Endothelial cell (in vitro differentiated cells): Measurements from ENCODE around the gene KAT5. TPM values are rescaled to one million over a fixed set of nuclear protein-coding genes. Genes with fewer than 3 reads are reported as not detected.
"Not testable (repeated sequence)": the region's sequence is repeated elsewhere in the genome, so short reads cannot be mapped to it uniquely, and the experiment has no call there.

Experiments
- DNase-seq: peaks from one replicate; pipeline ENCODE4 v3.0.0; 2021; ENCODE audit warnings: low spot score
- H3K27ac Mint-ChIP-seq: one replicate; pipeline ENCODE4 v1.8.0; 2021; ENCODE audit warnings: mixed read lengths, inconsistent platforms; ENCODE audit not compliant: unreplicated experiment
- H3K27me3 Mint-ChIP-seq: one replicate; pipeline ENCODE4 v1.8.0; 2021; ENCODE audit warnings: mild to moderate bottlenecking, moderate library complexity, mixed read lengths, inconsistent platforms; ENCODE audit not compliant: unreplicated experiment
- H3K36me3 Mint-ChIP-seq: one replicate; pipeline ENCODE4 v1.8.0; 2021; ENCODE audit warnings: mild to moderate bottlenecking, low read depth, mixed read lengths, inconsistent platforms; ENCODE audit not compliant: unreplicated experiment
- H3K4me1 Mint-ChIP-seq: one replicate; pipeline ENCODE4 v1.8.0; 2021; ENCODE audit warnings: mild to moderate bottlenecking, mixed read lengths, inconsistent platforms; ENCODE audit not compliant: unreplicated experiment
- H3K4me3 Mint-ChIP-seq: one replicate; pipeline ENCODE4 v1.8.0; 2021; ENCODE audit warnings: mild to moderate bottlenecking, mixed read lengths, inconsistent platforms; ENCODE audit not compliant: unreplicated experiment
- H3K9me3 Mint-ChIP-seq: one replicate; pipeline ENCODE4 v1.8.0; 2021; ENCODE audit warnings: mixed read lengths, inconsistent platforms; ENCODE audit not compliant: unreplicated experiment
- total RNA-seq: library from RNA; stranded (reverse); fragmentation: NEBNext Ultra II Directional; extraction: Animal tissue kit (Norgen Biotek cat#: 25700); gene quantifications from one replicate; pipeline ENCODE4 v1.2.1, GENCODE V29; 2021; ENCODE audit not compliant: unreplicated experiment
- TF ChIP-seq, protein P1 (sequence below): fragments of 200-600 bp; sonication (generic); IDR thresholded peaks from one replicate; pipeline ENCODE4 v1.5.0; 2021; ENCODE audit warnings: antibody characterized with exemption; ENCODE audit not compliant: unreplicated experiment

KAT5 gene
- total RNA-seq, 1 donor from 2014 or later = 28.2 TPM

- H3K4me1 Mint-ChIP-seq = peaks cover 7% of the 10 kb centered on the region
- H3K4me3 Mint-ChIP-seq = no peak overlapping the region
- H3K36me3 Mint-ChIP-seq = peaks cover 3% of the 10 kb centered on the region
- peaks cover 6% of the 10 kb centered on the region for H3K27me3 Mint-ChIP-seq
- H3K27ac Mint-ChIP-seq = no peak overlapping the region
- DNase-seq = no peak
- TF ChIP-seq, protein P1, sequence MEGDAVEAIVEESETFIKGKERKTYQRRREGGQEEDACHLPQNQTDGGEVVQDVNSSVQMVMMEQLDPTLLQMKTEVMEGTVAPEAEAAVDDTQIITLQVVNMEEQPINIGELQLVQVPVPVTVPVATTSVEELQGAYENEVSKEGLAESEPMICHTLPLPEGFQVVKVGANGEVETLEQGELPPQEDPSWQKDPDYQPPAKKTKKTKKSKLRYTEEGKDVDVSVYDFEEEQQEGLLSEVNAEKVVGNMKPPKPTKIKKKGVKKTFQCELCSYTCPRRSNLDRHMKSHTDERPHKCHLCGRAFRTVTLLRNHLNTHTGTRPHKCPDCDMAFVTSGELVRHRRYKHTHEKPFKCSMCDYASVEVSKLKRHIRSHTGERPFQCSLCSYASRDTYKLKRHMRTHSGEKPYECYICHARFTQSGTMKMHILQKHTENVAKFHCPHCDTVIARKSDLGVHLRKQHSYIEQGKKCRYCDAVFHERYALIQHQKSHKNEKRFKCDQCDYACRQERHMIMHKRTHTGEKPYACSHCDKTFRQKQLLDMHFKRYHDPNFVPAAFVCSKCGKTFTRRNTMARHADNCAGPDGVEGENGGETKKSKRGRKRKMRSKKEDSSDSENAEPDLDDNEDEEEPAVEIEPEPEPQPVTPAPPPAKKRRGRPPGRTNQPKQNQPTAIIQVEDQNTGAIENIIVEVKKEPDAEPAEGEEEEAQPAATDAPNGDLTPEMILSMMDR = no peak
- no peaks in the 10 kb centered on the region for H3K9me3 Mint-ChIP-seq
These were observed 10.4 kb upstream of the KAT5 start for GRCh38 chr11:65701686-65702085.

DNA sequence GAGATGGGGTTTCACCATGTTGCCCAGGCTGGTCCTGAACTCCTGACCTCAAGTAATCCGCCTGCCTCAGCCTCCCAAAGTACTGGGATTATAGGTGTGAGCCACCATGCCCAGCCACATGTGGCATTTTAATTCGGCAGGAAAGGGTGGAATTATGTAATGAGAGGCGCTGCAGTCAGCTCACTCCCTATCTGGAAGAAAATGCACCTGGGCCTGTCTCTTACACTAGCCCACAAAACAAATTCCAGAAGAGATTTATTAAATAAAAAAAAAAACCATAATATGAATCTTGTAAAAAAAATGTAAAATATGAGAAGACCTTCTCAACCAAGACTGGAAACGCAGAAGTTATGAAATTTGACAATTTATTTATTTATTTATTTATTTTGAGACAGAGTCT lies 8.2 kb upstream of the KAT5 start:
- Mint-ChIP-seq H3K4me3 (no peak overlapping the region), H3K36me3 (no peaks in the 10 kb centered on the region), H3K4me1 (no peaks in the 10 kb centered on the region), H3K9me3 (no peaks in the 10 kb centered on the region), H3K27ac (no peak overlapping the region), H3K27me3 (peaks cover 2% of the 10 kb centered on the region)
- DNase-seq = no peak
- TF ChIP-seq, protein P1 = no peak

DNA sequence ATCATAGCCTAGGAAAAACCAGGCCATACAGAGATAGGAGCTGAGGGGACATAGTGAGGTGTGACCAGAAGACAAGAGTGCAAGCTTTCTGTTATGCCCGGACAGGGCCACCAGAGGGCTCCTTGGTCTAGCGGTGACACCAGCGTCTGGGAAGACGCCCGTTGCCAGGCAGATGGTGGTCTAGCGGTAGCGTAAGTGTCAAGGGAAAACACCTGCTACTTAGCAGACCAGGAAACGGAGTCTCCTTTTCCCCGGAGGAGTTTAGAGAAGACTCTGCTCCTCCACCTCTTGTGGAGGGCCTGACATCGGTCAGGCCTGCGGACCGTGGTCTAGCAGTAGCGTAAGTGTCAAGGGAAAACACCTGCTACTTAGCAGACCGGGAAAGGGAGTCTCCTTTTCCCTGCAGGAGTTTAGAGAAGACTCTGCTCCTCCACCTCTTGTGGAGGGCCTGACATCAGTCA lies 5.7 kb upstream of the KAT5 start:
- not testable (repeated sequence) for H3K36me3 Mint-ChIP-seq, H3K4me1 Mint-ChIP-seq, H3K27me3 Mint-ChIP-seq, H3K4me3 Mint-ChIP-seq, H3K27ac Mint-ChIP-seq, H3K9me3 Mint-ChIP-seq
- TF ChIP-seq, protein P1 = peak; percentile 66
- peak; percentile 79 for DNase-seq

DNA sequence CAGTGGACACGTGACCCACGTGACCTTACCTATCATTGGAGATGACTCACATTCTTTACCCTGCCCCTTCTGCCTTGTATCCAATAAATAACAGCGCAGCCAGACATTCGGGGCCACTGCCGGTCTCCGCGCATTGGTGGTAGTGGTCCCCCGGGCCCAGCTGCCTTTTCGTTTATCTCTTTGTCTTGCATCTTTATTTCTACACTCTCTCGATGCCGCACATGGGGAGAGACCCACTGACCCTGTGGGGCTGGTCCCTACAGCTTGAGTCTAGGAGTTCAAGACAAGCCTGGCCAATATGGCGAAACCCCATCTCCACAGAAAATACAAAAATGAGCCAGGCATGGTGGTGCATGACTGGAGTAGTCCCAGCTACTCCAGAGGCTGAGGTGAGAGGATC lies 5.0 kb upstream of the KAT5 start:
- H3K36me3 Mint-ChIP-seq, H3K4me1 Mint-ChIP-seq, H3K9me3 Mint-ChIP-seq, H3K4me3 Mint-ChIP-seq, H3K27me3 Mint-ChIP-seq, DNase-seq, H3K27ac Mint-ChIP-seq: not testable (repeated sequence)

GRCh38 chr11:65708451-65708850 lies 3.6 kb upstream of the KAT5 start:
- H3K4me3 Mint-ChIP-seq = no peak overlapping the region

More at GRCh38 chr11:65708451-65708850, 3.6 kb upstream of the KAT5 start:
- Mint-ChIP-seq H3K27ac (no peak overlapping the region), H3K4me1 (peaks cover 7% of the 10 kb centered on the region), H3K9me3 (no peaks in the 10 kb centered on the region), H3K36me3 (peaks cover under 1% of the 10 kb centered on the region), H3K27me3 (peaks cover 10% of the 10 kb centered on the region)
- TF ChIP-seq, protein P1 = no peak
- DNase-seq = no peak
